ENCODE measurements around the gene NRCAM.

- no peak for TF ChIP-seq CTCF (conservative IDR thresholded peaks at IDR 0.05)
- TF ChIP-seq EZH2 (IDR thresholded peaks at IDR 0.05; ENCODE audit: low read depth): no peak
Measured at GRCh38 chr7:108267615-108268014, 188.6 kb downstream of the NRCAM start.

Measured in PC-9 (cell line).